Naive thymus-derived CD8-positive, alpha-beta T cell (primary cell): Measurements from ENCODE around the gene RNF20. TPM values are rescaled to one million over a fixed set of nuclear protein-coding genes. Genes with fewer than 3 reads are reported as not detected.

Experiments
- ATAC-seq, 2 donors: fragments of 150-1000 bp; cut with Tn5 transposase in 1 of 2; sonication (Bioruptor Pico), chemical (Tn5 transposase) in 1 of 2; 1 replicate in 1 of 2; 2 replicates in 1 of 2; pipeline ENCODE4 v1.10.0; 2021; ENCODE audit warnings: mild to moderate bottlenecking in 2 of 2, moderate library complexity in 2 of 2
- POLR2A ChIA-PET: fragments of 350-600 bp; sonication (Branson Sonifier 250); formaldehyde crosslinking; loops from one replicate; lab custom pipeline; 2021; ENCODE audit warnings: antibody characterized with exemption; lab: Charles Lee
- DNase-seq, 10 donors: peaks; one replicate each; pipeline versions ENCODE4 v3.0.0 to v3.0.0-alpha.2; 2020 to 2022
- H3K27ac Mint-ChIP-seq, 10 donors: one replicate each; pipeline ENCODE4 v1.8.0; 2020 to 2022; ENCODE audit warnings: mild to moderate bottlenecking in 10 of 10, mixed read lengths in 10 of 10, moderate library complexity in 4 of 10, inconsistent platforms in 1 of 10
- H3K27me3 Mint-ChIP-seq, 5 donors: one replicate each; pipeline ENCODE4 v1.8.0; 2021 to 2022; ENCODE audit warnings: mixed read lengths in 5 of 5
- H3K36me3 Mint-ChIP-seq, 3 donors: one replicate each; pipeline ENCODE4 v1.8.0; 2020 to 2022; ENCODE audit warnings: mixed read lengths in 3 of 3, mild to moderate bottlenecking in 2 of 3, inconsistent platforms in 1 of 3
- H3K4me1 Mint-ChIP-seq, 4 donors: one replicate each; pipeline ENCODE4 v1.8.0; 2021 to 2022; ENCODE audit warnings: mixed read lengths in 4 of 4
- H3K4me3 Mint-ChIP-seq, 10 donors: one replicate each; pipeline ENCODE4 v1.8.0; 2020 to 2022; ENCODE audit warnings: mild to moderate bottlenecking in 10 of 10, mixed read lengths in 10 of 10, moderate library complexity in 6 of 10, inconsistent platforms in 1 of 10
- H3K9me3 Mint-ChIP-seq, 9 donors: one replicate each; pipeline ENCODE4 v1.8.0; 2020 to 2022; ENCODE audit warnings: mixed read lengths in 9 of 9, mild to moderate bottlenecking in 3 of 9, inconsistent platforms in 1 of 9, moderate library complexity in 1 of 9
- polyA plus RNA-seq, 3 donors: library from polyadenylated mRNA; unstranded; fragments of 300-500 nt; fragmentation: Illumina TruSeq; gene quantifications; one replicate each; pipeline ENCODE4 v1.2.3, GENCODE V29; 2021
- total RNA-seq, 8 experiments: library from RNA in 2 of 8; stranded (reverse) in 2 of 8; gene quantifications; one replicate each; pipeline ENCODE4 v1.2.3 and lab custom pipeline; 2021 to 2026

RNF20 gene, protein sequence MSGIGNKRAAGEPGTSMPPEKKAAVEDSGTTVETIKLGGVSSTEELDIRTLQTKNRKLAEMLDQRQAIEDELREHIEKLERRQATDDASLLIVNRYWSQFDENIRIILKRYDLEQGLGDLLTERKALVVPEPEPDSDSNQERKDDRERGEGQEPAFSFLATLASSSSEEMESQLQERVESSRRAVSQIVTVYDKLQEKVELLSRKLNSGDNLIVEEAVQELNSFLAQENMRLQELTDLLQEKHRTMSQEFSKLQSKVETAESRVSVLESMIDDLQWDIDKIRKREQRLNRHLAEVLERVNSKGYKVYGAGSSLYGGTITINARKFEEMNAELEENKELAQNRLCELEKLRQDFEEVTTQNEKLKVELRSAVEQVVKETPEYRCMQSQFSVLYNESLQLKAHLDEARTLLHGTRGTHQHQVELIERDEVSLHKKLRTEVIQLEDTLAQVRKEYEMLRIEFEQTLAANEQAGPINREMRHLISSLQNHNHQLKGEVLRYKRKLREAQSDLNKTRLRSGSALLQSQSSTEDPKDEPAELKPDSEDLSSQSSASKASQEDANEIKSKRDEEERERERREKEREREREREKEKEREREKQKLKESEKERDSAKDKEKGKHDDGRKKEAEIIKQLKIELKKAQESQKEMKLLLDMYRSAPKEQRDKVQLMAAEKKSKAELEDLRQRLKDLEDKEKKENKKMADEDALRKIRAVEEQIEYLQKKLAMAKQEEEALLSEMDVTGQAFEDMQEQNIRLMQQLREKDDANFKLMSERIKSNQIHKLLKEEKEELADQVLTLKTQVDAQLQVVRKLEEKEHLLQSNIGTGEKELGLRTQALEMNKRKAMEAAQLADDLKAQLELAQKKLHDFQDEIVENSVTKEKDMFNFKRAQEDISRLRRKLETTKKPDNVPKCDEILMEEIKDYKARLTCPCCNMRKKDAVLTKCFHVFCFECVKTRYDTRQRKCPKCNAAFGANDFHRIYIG
- total RNA-seq (10 to 100 TPM; 48.6 to 53.8 TPM), polyA plus RNA-seq (10 to 100 TPM; 30.6 to 48.2 (median 43.6) TPM), total RNA-seq (lab: John Stamatoyannopoulos, UW) (53.0 to 77.3 (median 62.8) reads per million in 6 experiments)

DNA sequence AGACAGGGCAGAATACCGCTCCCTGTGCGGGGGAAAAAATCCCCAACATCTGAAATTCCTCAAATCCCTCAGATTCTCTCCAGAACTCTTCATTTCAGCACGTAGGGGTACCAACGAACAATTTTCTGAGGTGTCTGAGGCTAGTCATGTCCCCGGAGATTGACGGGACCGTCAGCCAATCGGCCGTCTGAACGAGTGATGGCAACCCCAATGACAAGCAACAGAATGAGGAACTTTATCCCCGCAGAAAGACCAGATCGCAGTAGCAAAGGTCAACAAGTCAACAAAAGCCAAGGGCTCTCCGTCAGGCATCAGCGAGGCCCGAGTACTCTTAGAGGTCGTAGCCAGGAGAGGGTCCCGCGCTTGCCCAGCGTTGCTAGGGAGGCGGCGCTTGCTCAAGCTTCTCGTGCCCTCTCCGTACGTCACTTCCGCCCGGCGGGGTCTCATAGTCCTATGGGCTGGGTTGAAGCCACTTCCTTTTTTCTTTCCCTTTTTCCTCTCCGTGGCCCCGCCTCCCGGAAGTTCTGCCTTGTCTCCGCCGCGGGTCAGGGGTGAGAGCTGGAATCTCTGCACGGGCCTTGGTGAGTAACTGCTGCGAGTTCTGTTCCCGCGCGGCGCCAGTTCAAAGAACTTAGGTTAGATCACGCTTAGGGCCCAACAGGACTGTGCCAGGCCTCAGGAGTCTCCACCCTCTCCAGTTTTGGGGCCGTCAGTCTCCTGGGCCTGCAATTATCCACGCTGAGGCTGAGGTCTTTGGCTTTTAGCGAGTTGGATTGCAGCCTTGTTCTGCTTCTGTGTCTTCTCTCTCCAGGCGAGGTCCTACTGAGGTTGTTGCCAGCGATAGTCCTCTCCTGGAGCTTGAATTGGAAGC lies at the start of gene RNF20:
TSS of gene RNF20 (plus strand) at position 520 of the 871 bp plus-strand sequence. CDS start 1,571 bp downstream, outside the sequence.
- Mint-ChIP-seq H3K4me3 (peak within 1 kb of the TSS; percentile 90 to 97 (median 94)), H3K4me1 (peaks cover 11 to 32% (median 24%) of the 10 kb centered on the region in 4 donors), H3K27me3 (peaks cover 0 to 13% (median 5%) of the 10 kb centered on the region in 5 donors), H3K9me3 (no peaks in the 10 kb centered on the region), H3K36me3 (peaks cover 0 to 2% (median 0%) of the 10 kb centered on the region in 3 donors), H3K27ac (peak within 1 kb of the TSS; percentile 94 to 100 (median 99))
- POLR2A ChIA-PET = interaction anchor here (1.6 to 1.8 kb wide), 3 partner anchors 37 to 135 kb away, joined by 8 to 18 read pairs (median 10); partner anchors contain the start of genes MRPL50 and ZNF189
- ATAC-seq (peak; percentile 90 to 92), DNase-seq (peak; percentile 97 to 100 (median 99))

DNA sequence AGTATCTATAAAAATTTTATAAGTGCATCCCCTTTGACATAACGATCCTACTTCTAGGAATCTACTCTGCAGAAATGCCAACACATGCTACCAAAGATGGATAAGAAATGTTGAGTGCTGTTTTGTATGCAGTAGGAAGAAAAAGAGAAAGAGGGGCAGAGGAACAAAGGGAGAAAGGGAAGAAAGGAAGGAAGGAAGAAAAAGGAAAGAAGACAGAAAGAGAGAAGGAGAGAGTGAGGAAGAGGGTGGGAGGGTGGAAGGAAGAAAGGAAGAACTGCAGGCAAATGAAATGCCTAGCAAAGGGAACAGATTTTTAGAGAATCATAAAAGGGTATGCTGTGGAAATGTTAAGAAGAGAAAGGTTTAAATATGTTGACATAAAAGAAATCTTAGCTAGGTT lies 49.6 kb upstream of the RNF20 start:
- POLR2A ChIA-PET = no interaction called here
- Mint-ChIP-seq H3K4me3 (no peak overlapping the region), H3K27ac (no peak overlapping the region), H3K27me3 (peaks cover 28 to 84% (median 52%) of the 10 kb centered on the region in 5 donors), H3K36me3 (no peaks in the 10 kb centered on the region), H3K9me3 (no peaks in the 10 kb centered on the region), H3K4me1 (peaks cover 3 to 18% (median 6%) of the 10 kb centered on the region in 4 donors)
- no peak for DNase-seq
- ATAC-seq = no peak

DNA sequence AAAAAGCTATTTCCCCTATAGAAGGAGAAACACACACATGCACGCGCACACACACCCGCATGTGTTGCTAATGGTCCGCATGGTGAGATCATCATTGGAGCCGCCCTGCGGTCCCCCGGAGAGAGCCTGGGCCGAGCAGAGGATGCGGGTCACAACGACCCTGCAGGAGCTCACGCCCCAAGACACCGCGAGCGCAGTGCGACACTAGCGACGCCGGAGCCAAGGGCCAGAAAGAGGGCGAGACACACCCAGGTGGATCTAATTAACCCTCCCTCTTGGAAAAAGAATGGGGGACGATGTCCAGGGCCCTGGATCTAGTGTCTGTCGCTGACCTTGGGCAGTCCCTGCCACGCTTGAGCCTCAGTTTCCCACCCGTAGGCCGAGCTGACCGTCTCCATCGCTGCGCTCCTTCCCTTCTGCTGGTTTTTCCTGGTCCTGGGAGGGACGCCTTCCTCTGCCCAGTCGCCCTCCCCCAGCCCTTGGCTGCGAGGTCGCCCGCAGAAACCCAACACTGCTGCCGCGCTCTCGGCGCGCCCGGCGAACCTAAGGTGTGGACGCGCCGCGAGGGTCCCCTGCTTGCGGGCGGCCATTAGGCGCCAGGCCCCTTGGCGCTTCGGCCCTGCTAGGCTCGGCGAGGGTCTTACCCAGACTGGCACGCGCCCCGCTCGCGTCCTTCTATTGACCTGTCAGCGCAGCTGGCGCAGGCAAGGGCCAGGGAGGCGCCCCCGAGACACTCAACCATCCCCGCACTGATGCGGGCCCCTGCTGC lies 47.5 kb upstream of the RNF20 start:
- Mint-ChIP-seq H3K4me3 (peak overlapping the region in 5 of 10 donors; percentile 28 to 42 (median 35)), H3K4me1 (peaks cover 3 to 18% (median 6%) of the 10 kb centered on the region in 4 donors), H3K9me3 (peaks cover 0 to 7% (median 0%) of the 10 kb centered on the region in 9 donors), H3K27ac (no peak overlapping the region), H3K27me3 (peaks cover 33 to 95% (median 56%) of the 10 kb centered on the region in 5 donors), H3K36me3 (peaks cover 0 to 9% (median 0%) of the 10 kb centered on the region in 3 donors)
- POLR2A ChIA-PET = no interaction called here
- no peak for ATAC-seq
- DNase-seq = no peak

DNA sequence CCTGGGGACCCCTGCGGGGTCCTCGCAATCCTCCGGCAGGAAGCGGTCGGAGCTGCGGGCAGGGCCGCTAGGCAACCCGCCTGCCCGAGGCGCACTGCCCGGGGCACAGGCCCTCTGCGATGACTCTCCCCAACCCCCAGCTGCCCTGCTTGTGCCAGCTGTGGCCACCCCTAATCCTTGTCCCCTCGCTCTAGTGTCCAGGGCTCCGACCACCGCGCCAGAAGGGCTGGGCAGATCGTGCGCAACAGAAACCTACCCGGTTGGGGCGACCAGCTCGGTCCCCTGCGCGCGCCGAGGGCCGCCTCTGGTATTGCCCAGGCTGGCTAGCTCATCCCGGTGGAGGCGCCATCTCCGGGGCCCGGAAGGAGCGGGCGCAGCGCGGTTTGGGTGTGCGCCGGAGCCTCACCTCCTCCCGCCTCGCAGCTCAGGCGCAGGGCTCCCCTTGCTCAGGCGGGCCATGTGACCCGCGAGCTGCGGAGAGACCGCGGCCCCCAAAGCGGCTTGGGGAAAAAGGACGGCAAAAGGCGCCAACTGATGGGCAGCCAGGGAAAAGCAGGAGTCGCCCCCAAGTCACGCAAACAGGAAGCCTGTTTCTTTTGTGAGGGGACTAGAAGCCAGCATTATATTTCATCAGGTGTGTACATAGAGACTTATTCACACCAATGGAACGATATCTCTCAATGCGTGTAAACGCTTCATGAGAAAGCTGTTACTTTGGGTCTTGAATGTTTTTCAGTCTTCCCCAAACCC lies 46.8 kb upstream of the RNF20 start:
- DNase-seq (no peak), ATAC-seq (peak in 1 of 2 donors; percentile 22)
- H3K27me3 Mint-ChIP-seq = peaks cover 27 to 95% (median 52%) of the 10 kb centered on the region in 5 donors

DNA sequence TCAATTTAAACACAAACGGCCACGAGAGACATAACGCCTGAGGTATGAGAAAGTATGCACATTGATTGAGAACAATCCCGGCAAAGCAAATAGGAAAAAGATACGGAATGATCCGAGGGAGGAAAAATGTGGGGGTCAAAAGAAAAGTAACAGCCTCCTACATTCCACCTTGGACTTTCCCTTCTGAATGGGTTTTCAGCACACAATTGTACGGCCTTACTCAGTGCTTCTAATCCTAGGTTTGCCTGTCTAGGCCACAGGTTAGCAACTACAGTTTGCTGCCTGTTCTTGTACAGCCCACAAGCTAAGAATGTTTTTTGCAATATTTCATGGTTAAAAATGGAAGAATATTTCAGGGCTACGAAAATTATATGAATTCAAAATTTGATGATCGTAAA lies 46.2 kb upstream of the RNF20 start:
- POLR2A ChIA-PET = no interaction called here
- Mint-ChIP-seq H3K4me3 (peak overlapping the region in 1 of 10 donors; percentile 3), H3K36me3 (peaks cover under 1 to 15% (median 2%) of the 10 kb centered on the region in 3 donors), H3K9me3 (peaks cover 0 to 17% (median 4%) of the 10 kb centered on the region in 9 donors), H3K27ac (peak overlapping the region in 1 of 10 donors; percentile 82), H3K4me1 (peaks cover 3 to 18% (median 6%) of the 10 kb centered on the region in 4 donors), H3K27me3 (peaks cover 25 to 95% (median 48%) of the 10 kb centered on the region in 5 donors)
- ATAC-seq = no peak
- no peak for DNase-seq

More for the DNA sequence above, 46.8 kb upstream of the RNF20 start:
- peaks cover 0 to 11% (median 2%) of the 10 kb centered on the region in 9 donors for H3K9me3 Mint-ChIP-seq
- peaks cover 0 to 12% (median 0%) of the 10 kb centered on the region in 3 donors for H3K36me3 Mint-ChIP-seq
- peak overlapping the region in 3 of 10 donors; percentile 30 to 37 (median 31) for H3K4me3 Mint-ChIP-seq
- H3K4me1 Mint-ChIP-seq = peaks cover 3 to 18% (median 6%) of the 10 kb centered on the region in 4 donors
- POLR2A ChIA-PET = no interaction called here
- H3K27ac Mint-ChIP-seq = peak overlapping the region in 1 of 10 donors; percentile 82

DNA sequence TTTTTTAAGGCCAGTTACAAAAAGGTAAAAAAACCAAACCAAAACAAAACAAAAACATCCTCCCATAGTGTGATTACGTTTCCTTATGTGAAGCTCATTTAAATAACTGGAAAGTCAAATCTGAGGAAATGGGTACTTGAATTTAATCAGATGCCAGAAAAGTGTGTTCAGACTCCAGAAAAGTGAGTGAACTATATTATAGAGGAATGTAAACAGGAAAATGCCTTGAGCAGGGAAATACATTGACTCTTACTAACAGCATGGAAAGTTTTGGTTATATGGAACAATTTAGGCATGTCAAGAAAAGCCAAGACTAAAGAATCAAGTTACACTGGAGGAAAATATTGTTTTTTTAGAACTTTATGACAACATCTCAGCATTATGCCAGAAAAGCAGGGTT lies 37.8 kb upstream of the RNF20 start:
- ATAC-seq (no peak), DNase-seq (no peak)
- Mint-ChIP-seq H3K27me3 (peaks cover 3 to 28% (median 15%) of the 10 kb centered on the region in 5 donors), H3K4me1 (no peaks in the 10 kb centered on the region), H3K4me3 (no peak overlapping the region), H3K36me3 (peaks cover 2 to 12% (median 4%) of the 10 kb centered on the region in 3 donors), H3K27ac (no peak overlapping the region), H3K9me3 (peaks cover 0 to 19% (median 5%) of the 10 kb centered on the region in 9 donors)
- POLR2A ChIA-PET = no interaction called here

DNA sequence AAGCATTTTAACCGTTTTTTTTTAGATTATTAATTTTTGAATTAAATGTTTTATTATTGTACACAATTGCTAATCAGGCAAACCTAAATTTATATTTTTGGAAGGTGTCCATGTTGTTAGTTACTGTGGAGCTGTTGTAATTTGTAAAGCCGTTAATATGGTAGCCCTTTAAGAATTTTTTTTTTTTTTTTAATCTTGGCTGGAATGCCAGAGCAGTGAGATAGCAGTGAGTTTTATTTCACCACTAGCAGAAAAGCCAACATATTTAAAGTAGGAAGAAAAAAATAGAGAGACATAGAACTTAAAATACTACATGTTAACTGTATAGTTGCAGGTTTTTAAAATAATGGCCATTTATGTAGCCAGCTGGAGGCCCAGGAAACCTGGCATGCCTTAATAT lies 35.3 kb upstream of the RNF20 start:
- ATAC-seq = no peak
- POLR2A ChIA-PET = no interaction called here
- Mint-ChIP-seq H3K27me3 (peaks cover 2 to 9% (median 8%) of the 10 kb centered on the region in 5 donors), H3K4me3 (no peak overlapping the region), H3K36me3 (no peaks in the 10 kb centered on the region), H3K9me3 (peaks cover 0 to 4% (median 0%) of the 10 kb centered on the region in 9 donors), H3K4me1 (no peaks in the 10 kb centered on the region), H3K27ac (no peak overlapping the region)
- DNase-seq = no peak

DNA sequence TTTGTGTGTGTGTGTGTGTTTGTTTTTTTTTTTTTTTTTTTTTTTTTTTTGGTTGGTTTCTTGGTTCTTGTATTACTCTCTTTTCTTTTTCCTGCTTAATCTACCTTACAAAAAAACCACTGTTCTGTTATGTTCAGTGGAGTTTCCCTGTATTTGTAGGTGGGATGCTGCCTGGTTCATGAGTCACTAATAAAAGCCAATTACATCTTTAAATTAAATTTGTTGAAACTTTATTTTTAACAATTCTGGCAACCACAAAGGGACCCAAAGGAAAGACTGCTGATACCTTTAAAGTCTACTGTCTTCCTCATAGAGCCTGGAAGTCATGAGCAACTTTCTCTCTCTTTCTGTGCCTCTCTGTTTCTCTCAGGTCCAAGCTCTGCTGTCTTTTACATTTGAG lies 29.5 kb upstream of the RNF20 start:
- Mint-ChIP-seq H3K4me1 (no peaks in the 10 kb centered on the region), H3K4me3 (no peak overlapping the region), H3K36me3 (peaks cover 0 to 3% (median 0%) of the 10 kb centered on the region in 3 donors), H3K27ac (no peak overlapping the region), H3K27me3 (peaks cover 5 to 18% (median 6%) of the 10 kb centered on the region in 5 donors), H3K9me3 (no peaks in the 10 kb centered on the region)
- DNase-seq (no peak), ATAC-seq (no peak)
- POLR2A ChIA-PET = no interaction called here

DNA sequence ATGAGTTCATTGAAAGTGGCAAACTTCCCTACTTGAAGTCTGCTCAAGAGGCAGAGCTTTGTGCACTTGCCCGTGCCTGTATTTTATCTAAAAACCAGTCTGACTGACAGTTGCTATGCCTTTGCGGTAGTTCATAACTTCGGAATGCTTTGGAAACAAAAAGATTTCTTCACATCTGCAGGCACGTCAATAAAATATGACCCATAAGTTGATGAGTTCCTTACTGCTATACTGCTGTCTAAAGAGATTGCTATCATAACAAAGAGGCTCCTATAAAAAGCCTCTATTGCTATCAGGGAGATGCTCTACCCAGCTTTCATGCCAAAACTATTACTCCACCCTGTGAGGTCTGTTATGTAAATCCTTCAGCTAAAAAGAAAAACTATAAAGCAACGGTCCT lies 25.4 kb upstream of the RNF20 start:
- ATAC-seq (no peak), DNase-seq (no peak)
- H3K27ac Mint-ChIP-seq = no peak overlapping the region
- H3K4me3 Mint-ChIP-seq = no peak overlapping the region
- H3K4me1 Mint-ChIP-seq = peaks cover 0 to 1% (median 0%) of the 10 kb centered on the region in 4 donors
- POLR2A ChIA-PET = no interaction called here
- no peaks in the 10 kb centered on the region for H3K9me3 Mint-ChIP-seq
- peaks cover 0 to 3% (median 0%) of the 10 kb centered on the region in 3 donors for H3K36me3 Mint-ChIP-seq
- H3K27me3 Mint-ChIP-seq = peaks cover 0 to 23% (median 7%) of the 10 kb centered on the region in 5 donors

DNA sequence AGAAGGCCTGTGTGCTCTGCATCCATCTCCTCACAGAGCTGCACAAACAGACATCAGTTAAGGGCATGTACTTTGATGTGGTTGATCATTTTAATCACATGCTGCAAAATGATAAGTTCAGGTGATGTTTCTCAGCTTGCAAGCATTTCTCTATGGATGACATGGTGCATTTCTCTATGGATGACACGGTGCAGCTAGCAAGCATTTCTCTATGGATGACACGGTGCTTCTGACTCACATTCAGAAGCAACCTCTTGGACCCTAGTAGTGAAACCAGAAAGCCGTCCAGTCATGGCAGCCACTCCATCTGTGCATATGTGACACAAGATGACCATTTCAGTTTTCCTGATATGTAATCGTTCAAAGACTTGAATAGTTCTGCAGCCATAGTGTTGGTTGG lies 24.1 kb upstream of the RNF20 start:
- H3K36me3 Mint-ChIP-seq = no peaks in the 10 kb centered on the region
- no peak overlapping the region for H3K27ac Mint-ChIP-seq
- peaks cover 0 to 1% (median 0%) of the 10 kb centered on the region in 4 donors for H3K4me1 Mint-ChIP-seq
- H3K4me3 Mint-ChIP-seq = no peak overlapping the region
- POLR2A ChIA-PET = no interaction called here
- H3K9me3 Mint-ChIP-seq = no peaks in the 10 kb centered on the region
- peaks cover 0 to 12% (median 8%) of the 10 kb centered on the region in 5 donors for H3K27me3 Mint-ChIP-seq
- DNase-seq (no peak), ATAC-seq (no peak)
